ENCODE results near the gene EMP1.
"Not testable (repeated sequence)": the region's sequence is repeated elsewhere in the genome, so short reads cannot be mapped to it uniquely, and the experiment has no call there.

Gene EMP1

DNA sequence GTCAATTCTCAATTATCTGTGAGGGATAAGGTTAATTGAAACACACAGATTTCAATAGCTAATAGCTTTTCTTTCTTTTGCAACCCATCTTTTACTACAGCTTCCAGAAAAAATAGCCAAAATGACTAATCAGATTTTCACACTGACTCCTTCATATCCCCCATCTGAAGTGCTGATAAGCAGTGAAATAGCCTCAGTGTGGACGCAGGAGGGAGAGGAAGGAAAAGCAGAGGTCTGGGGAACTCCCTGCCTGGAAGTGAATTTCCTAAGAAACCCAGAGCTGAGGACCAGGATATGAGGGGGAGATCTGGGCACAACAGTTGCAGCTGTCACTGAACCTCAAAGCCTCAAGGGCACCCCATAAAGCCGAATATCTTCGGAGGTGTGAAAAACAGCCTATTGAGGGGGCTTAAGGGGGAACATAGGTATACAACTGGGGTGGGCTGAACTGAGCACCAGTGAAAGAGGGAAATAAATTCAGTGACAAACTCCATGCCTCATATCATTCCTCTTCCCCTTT lies 60.9 kb downstream of the EMP1 start:
- DNase-seq (ENCODE audit: low read depth, low spot score) = no peak

DNA sequence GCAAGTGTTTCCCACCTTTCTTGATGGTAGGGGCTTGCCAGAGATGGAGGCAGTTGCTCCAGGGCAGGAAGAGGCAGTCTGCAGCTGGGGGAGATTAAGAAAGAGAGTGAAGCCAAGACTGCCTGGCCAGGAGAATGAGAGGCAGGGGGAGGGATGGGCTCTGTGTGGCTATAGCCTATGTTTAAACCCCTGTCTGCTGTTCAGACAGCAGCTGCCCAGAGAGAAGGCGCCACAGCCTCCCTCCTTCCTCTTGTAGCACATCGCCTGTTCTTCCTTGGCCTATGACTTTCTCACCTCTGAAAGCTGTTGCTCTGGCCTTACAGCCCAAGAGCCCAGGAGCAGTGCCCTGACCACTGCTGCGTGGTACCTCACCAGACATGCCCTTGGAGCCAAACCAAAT lies 61.7 kb downstream of the EMP1 start:
- no peak for DNase-seq (ENCODE audit: low read depth, low spot score)

DNA sequence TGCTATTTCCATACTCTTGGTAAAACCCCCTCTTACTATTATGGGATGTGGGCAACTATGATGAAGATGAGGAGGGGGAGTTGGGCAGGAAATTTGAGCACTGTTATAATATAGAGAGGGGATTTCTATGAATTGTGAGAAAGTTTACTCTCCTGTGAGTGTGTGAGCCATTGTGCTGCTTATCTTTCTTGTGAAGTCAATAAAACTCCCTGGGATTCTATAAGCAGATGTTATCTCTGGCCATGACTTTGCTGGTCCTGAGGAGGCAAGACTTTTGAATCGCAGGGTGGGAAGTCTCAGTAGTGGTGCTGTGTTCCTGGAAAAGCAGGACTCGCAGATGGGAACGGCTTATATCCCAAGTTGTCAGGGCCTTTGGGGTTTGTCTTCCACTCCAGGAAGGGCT lies 62.2 kb downstream of the EMP1 start:
- DNase-seq (ENCODE audit: low read depth, low spot score) = no peak

DNA sequence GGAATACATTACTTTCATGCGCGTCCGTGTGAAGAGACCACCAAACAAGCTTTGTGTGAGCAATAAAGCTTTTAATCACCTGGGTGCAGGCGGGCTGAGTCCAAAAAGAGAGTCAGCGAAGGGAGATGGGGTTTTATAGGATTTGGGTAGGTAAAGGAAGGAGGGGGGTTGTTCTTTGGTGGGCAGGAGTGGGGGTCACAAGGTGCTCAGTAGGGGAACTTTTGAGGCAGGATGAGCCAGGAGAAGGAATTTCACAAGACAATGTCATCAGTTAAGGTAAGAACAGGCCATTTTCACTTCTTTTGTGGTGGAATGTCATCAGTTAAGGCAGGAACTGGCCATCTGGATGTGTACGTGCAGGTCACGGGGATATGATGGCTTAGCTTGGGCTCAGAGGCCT lies 63.1 kb downstream of the EMP1 start:
- DNase-seq (ENCODE audit: low read depth, low spot score) = not testable (repeated sequence)

DNA sequence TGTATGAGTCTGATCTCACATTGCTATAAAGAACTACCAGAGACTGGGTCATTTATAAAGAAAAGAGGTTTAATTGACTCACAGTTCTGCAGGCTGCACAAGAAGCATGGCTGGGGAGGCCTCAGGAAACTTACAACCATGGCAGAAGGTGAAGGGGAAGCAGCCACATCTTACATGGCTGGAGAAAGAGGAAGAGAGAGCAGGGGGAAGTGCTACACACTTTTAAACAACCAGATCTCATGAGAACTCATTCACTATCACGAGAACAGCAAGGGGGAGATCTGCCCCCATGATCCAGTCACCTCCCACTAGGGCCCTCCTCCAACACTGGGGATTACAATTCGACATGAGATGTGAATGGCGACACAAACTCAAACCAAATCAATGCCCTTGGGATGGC lies 71.3 kb downstream of the EMP1 start:
- not testable (repeated sequence) for DNase-seq (ENCODE audit: low read depth, low spot score)

DNA sequence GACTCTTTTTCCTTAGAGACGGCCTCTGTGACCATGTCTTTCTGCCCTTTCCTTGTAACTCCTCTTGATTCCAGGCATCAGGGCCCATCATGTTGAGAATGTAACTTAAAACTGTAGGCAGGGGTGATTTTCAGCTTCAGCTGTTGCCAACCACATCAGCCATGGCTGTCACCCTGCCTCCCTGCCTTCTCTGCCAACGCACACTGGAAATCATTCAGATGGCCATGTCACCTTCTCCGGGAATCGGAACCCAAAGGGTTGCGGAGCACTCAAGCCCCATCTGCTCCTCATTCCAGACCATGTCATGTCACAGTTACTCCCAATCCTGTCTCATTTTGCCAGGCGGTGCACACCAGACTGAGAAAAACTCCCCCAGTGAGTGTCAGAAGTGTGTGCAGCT lies 72.1 kb downstream of the EMP1 start:
- no peak for DNase-seq (ENCODE audit: low read depth, low spot score)
